Esophagus squamous epithelium (tissue), 5 donors: Measurements from ENCODE around the gene THBS4. TPM values are rescaled to one million over a fixed set of nuclear protein-coding genes. Genes with fewer than 3 reads are reported as not detected.

ENCODE experiments used
- DNase-seq: peaks from one replicate; lab custom pipeline; 2025; lab: John Stamatoyannopoulos, UW
- H3K27ac ChIP-seq, 4 donors: fragments of 200-600 bp; sonication (generic); one replicate each; pipeline ENCODE4 v1.5.1; 2016 to 2019; ENCODE audit warnings: mild to moderate bottlenecking in 1 of 4
- H3K27me3 ChIP-seq, 4 donors: fragments of 200-600 bp; sonication (generic); 1 replicate in 3 of 4; 2 replicates in 1 of 4; pipeline versions ENCODE4 v1.5.1 to v1.6.0; 2017 to 2021; ENCODE audit warnings: antibody characterized with exemption in 1 of 4
- H3K36me3 ChIP-seq, 3 donors: fragments of 200-600 bp; sonication (generic); one replicate each; pipeline ENCODE4 v1.5.1; 2016 to 2019
- H3K4me1 ChIP-seq, 3 donors: fragments of 200-600 bp; sonication (generic); one replicate each; pipeline ENCODE4 v1.5.1; 2017 to 2019
- H3K4me3 ChIP-seq, 4 donors: fragments of 200-600 bp; sonication (generic); 1 replicate in 3 of 4; 2 replicates in 1 of 4; pipeline ENCODE4 v1.5.1; 2016 to 2019; ENCODE audit warnings: mild to moderate bottlenecking in 2 of 4, moderate library complexity in 1 of 4
- H3K9me3 ChIP-seq, 3 donors: fragments of 200-600 bp; sonication (generic); one replicate each; pipeline ENCODE4 v1.5.1; 2016 to 2019
- POLR2A ChIP-seq, 4 donors: fragments of 450-650 bp; IDR thresholded peaks; one replicate each; pipeline ENCODE4 v1.6.1; 2017; ENCODE audit warnings: antibody characterized with exemption in 4 of 4, mild to moderate bottlenecking in 4 of 4, moderate library complexity in 3 of 4
- WGBS, 2 donors: methylation state at CpG; one replicate each; pipeline ENCODE4 v1.1.5; 2018; 5-methylcytosine and 5-hydroxymethylcytosine counted together
- intact Hi-C: fragments of 100-400 bp; cut with DNase I; formaldehyde crosslinking; loops from one replicate; pipeline ENCODE4 v1.15.0; 2022
- total RNA-seq, 4 donors: library from RNA; depleted of rRNA; stranded (reverse); fragments of >200 nt; gene quantifications; one replicate each; pipeline ENCODE4 v1.1.0, GENCODE V29; 2016
- TF ChIP-seq, protein P1 (sequence below), 6 experiments: fragments of 450-650 bp in 4 of 6; fragments of 200-600 bp in 2 of 6; sonication (generic) in 2 of 6; IDR thresholded peaks; one replicate each; pipeline ENCODE4 v1.5.1; 2016 to 2019; ENCODE audit warnings: antibody characterized with exemption in 6 of 6, mild to moderate bottlenecking in 4 of 6, moderate library complexity in 4 of 6
- donor health status: DM: yes; HTN: yes; CAD: no.

THBS4 gene
- total RNA-seq, 4 donors from 2014 or later: 0.44 to 4.7 (median 1.7) TPM

DNA sequence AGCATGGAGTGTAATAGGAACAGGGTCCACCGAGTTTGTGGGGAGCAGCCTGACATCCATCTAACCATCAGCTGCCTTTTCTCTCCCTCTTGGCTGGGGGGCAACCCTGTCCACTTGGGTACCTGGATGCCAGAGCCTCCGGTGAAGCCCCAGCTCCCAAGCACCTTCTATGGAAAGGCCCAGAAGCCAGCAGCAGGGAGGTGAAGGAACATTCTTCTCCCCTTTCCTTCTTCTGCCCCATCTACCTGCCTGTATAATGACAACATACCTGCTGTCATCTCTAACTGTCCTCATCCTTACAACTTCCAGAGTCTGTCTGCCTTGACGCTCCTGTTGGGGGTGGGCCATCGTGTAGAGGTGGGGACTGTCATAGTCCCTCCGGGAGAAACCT is 33.1 kb downstream of the THBS4 start:
- H3K9me3 ChIP-seq: no peaks in the 10 kb centered on the region
- WGBS, 2 donors: 88 to 92% methylated on average over 2 of the region's 5 CpGs
- no peaks in the 10 kb centered on the region for H3K36me3 ChIP-seq
- peaks cover 0 to 8% (median 5%) of the 10 kb centered on the region in 3 donors for H3K4me1 ChIP-seq
- DNase-seq: no peak
- no peak overlapping the region for H3K27ac ChIP-seq
- no peak for TF ChIP-seq POLR2A (IDR thresholded peaks at IDR 0.05)
- TF ChIP-seq, protein P1, sequence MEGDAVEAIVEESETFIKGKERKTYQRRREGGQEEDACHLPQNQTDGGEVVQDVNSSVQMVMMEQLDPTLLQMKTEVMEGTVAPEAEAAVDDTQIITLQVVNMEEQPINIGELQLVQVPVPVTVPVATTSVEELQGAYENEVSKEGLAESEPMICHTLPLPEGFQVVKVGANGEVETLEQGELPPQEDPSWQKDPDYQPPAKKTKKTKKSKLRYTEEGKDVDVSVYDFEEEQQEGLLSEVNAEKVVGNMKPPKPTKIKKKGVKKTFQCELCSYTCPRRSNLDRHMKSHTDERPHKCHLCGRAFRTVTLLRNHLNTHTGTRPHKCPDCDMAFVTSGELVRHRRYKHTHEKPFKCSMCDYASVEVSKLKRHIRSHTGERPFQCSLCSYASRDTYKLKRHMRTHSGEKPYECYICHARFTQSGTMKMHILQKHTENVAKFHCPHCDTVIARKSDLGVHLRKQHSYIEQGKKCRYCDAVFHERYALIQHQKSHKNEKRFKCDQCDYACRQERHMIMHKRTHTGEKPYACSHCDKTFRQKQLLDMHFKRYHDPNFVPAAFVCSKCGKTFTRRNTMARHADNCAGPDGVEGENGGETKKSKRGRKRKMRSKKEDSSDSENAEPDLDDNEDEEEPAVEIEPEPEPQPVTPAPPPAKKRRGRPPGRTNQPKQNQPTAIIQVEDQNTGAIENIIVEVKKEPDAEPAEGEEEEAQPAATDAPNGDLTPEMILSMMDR (IDR thresholded peaks at IDR 0.05): no peak
- no peaks in the 10 kb centered on the region for H3K27me3 ChIP-seq
- no peak overlapping the region for H3K4me3 ChIP-seq
- intact Hi-C loops: no loop called here

DNA sequence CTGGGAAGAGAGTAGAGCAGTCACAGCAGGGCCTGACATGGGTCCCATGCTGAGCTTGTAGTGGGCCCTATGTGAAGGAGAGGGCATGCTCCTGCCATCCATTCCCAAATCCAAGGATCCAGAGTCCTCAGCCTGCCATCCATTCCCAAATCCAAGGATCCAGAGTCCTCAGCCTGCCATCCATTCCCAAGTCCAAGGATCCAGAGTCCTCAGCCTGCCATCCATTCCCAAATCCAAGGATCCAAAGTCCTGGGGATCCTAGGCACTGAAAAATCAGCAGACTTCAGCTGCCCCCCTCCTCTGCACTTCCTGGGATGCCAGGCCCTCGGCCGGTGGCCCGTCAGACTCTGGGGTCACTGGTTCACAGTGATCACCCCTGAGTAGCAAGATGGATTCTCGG is 33.6 kb downstream of the THBS4 start:
- TF ChIP-seq, protein P1 (IDR thresholded peaks at IDR 0.05): no peak
- no peak for TF ChIP-seq POLR2A (IDR thresholded peaks at IDR 0.05)
- intact Hi-C loops: no loop called here
- Histone ChIP-seq H3K4me3 (no peak overlapping the region), H3K27me3 (no peaks in the 10 kb centered on the region), H3K36me3 (no peaks in the 10 kb centered on the region), H3K27ac (peak overlapping the region in 1 of 4 donors; percentile 42), H3K4me1 (peaks cover 0 to 8% (median 5%) of the 10 kb centered on the region in 3 donors), H3K9me3 (no peaks in the 10 kb centered on the region)
- WGBS, 2 donors: 82 to 97% methylated on average over 4 of the region's 4 CpGs
- DNase-seq: no peak

DNA sequence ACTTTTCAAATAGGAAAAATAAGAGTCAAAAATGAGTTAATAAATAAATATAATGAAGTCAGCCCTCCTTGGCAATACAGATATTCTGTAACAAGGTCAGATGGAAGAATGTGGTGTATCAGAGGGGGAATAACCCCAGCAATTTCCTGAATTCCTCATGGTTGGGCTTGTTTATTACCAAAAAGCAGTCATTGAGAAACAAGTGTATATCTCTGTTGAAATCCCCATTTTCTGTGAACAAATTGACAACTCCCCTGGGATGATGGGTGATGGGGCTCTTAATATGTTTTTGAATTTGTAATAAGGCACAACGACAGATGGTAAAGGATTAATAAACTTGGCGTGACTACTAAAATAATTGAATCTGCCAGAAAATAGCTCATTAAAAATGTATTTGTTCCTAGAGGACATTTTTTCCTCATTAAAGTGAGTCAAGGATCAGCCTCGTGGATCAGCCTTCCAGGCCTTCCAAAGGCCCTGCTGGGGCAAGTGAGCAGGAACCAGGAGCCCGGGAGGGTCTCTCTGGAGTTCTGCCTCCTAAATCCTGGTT is 34.2 kb downstream of the THBS4 start:
- DNase-seq: no peak
- 39 to 52% methylated on average over 4 of the region's 4 CpGs for WGBS, 2 donors
- intact Hi-C loops: no loop called here
- Histone ChIP-seq H3K27me3 (no peaks in the 10 kb centered on the region), H3K4me1 (peaks cover 0 to 8% (median 5%) of the 10 kb centered on the region in 3 donors), H3K4me3 (no peak overlapping the region), H3K36me3 (no peaks in the 10 kb centered on the region), H3K27ac (peak overlapping the region in 1 of 4 donors; percentile 67), H3K9me3 (no peaks in the 10 kb centered on the region)
- no peak for TF ChIP-seq POLR2A (IDR thresholded peaks at IDR 0.05)
- TF ChIP-seq, protein P1 (IDR thresholded peaks at IDR 0.05): no peak

DNA sequence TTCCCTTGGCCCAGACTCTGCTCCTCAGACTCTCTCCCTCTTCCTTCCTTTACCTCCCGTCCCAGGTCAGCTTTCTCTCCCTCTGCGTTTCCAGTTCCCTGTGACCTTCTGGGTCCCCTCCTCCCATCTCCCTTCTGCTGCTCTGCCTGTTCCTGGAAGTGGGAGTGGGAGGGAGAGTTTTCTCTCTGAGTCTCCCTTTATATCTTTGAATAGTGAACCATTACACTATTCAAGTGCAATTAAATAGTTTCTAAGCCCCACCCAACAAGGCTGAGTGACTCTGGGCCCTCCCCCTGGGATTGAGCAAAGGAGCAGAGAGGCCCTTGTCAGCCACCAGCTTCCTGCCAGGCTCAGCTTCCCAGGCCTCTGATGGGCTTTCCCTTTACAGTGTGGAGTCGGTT is 34.8 kb downstream of the THBS4 start:
- TF ChIP-seq, protein P1 (IDR thresholded peaks at IDR 0.05): no peak
- no peak for TF ChIP-seq POLR2A (IDR thresholded peaks at IDR 0.05)
- Histone ChIP-seq H3K27ac (peak overlapping the region in 1 of 4 donors; percentile 67), H3K4me1 (peaks cover 0 to 8% (median 5%) of the 10 kb centered on the region in 3 donors), H3K4me3 (no peak overlapping the region), H3K36me3 (no peaks in the 10 kb centered on the region), H3K9me3 (no peaks in the 10 kb centered on the region), H3K27me3 (no peaks in the 10 kb centered on the region)
- WGBS, 2 donors: 60 to 61% methylated on average over 2 of the region's 3 CpGs
- intact Hi-C loops: no loop called here
- no peak for DNase-seq

DNA sequence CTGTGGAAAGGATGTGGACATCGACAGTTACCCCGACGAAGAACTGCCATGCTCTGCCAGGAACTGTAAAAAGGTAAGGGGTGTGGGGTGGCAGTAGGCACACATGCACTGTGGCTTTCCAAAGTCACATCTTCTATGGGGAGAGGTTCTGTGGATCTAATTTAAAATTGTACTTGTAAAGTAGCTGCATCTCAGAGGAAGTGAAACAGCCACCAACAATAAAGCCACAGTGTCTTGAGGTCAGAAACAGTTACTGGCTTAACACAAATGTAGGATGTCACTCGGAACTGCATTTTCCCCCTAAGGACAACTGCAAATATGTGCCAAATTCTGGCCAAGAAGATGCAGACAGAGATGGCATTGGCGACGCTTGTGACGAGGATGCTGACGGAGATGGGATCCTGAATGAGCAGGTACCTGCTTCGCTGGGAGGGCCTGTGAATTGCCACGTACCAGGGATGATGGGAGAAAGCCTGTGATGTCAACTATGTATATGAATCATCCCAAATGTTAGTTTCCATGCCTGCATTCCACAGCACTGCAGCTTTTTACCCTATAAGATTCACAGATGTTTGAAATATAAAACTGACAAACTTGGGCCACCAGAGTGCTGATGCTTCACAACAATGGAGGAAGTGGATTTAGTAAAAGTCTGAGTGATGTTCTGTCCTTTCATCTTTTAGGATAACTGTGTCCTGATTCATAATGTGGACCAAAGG is 35.3 kb downstream of the THBS4 start:
- DNase-seq: no peak
- Histone ChIP-seq H3K9me3 (no peaks in the 10 kb centered on the region), H3K27ac (peak overlapping the region in 1 of 4 donors; percentile 67), H3K36me3 (no peaks in the 10 kb centered on the region), H3K4me1 (peaks cover 0 to 8% (median 5%) of the 10 kb centered on the region in 3 donors), H3K27me3 (no peaks in the 10 kb centered on the region), H3K4me3 (no peak overlapping the region)
- WGBS, 2 donors: 74 to 83% methylated on average over 10 of the region's 10 CpGs
- intact Hi-C loops: no loop called here
- TF ChIP-seq, protein P1 (IDR thresholded peaks at IDR 0.05): no peak
- TF ChIP-seq POLR2A (IDR thresholded peaks at IDR 0.05): no peak
